HEK293 (cell line): ENCODE results near the gene C2orf72.

ENCODE experiments used
- CTCF ChIA-PET: fragments of 350-600 bp; formaldehyde crosslinking; extraction: SDS; loops from one replicate; lab custom pipeline; 2021; ENCODE audit warnings: antibody characterized with exemption; lab: Yijun Ruan, JAX
- POLR2A ChIA-PET: fragments of 300-600 bp; formaldehyde crosslinking; extraction: SDS; loops from one replicate; lab custom pipeline; 2020; ENCODE audit warnings: antibody characterized with exemption, inconsistent platforms; lab: Yijun Ruan, JAX
- H3K27ac ChIP-seq: fragments of 200-500 bp; sonication (Bioruptor generic); 2 replicates; pipeline ENCODE4 v1.5.1; 2014; ENCODE audit warnings: low read depth, low read length, control low read depth, inconsistent platforms; ENCODE audit errors: extremely low read depth
- H3K36me3 ChIP-seq, 2 experiments: fragments of 200-500 bp in 1 of 2; sonication (Bioruptor generic) in 1 of 2; 1 replicate in 1 of 2; 2 replicates in 1 of 2; pipeline ENCODE4 v1.5.1; 2014 to 2017; ENCODE audit warnings: inconsistent platforms in 2 of 2, low read length in 2 of 2; ENCODE audit not compliant: control insufficient read depth in 2 of 2, insufficient read depth in 1 of 2
- H3K4me1 ChIP-seq: fragments of 200-500 bp; sonication (Bioruptor generic); 2 replicates; pipeline ENCODE4 v1.5.1; 2014; ENCODE audit warnings: mild to moderate bottlenecking, low read length, inconsistent platforms; ENCODE audit not compliant: control insufficient read depth, insufficient read depth
- H3K4me3 ChIP-seq: 2 replicates; pipeline ENCODE4 v1.5.1; 2011; ENCODE audit warnings: low read depth, mild to moderate bottlenecking, control low read depth, low read length, moderate library complexity
- H3K9me3 ChIP-seq: fragments of 200-500 bp; sonication (Bioruptor generic); 2 replicates; pipeline ENCODE4 v1.5.1; 2014; ENCODE audit warnings: low read depth, low read length, inconsistent platforms; ENCODE audit not compliant: control insufficient read depth, insufficient read depth
- EGR2 ChIP-seq: fragments of 450-650 bp; formaldehyde crosslinking; IDR thresholded peaks from 2 replicates; pipeline ENCODE4 v1.5.1; 2016; ENCODE audit warnings: low read depth, missing biosample characterization, missing genetic modification characterization
- KLF9 ChIP-seq: fragments of 450-650 bp; formaldehyde crosslinking; IDR thresholded peaks from 2 replicates; pipeline ENCODE4 v1.5.1; 2016; ENCODE audit warnings: missing biosample characterization, missing genetic modification characterization, low read depth
- SP2 ChIP-seq: fragments of 450-650 bp; formaldehyde crosslinking; IDR thresholded peaks from 2 replicates; pipeline ENCODE4 v1.5.1; 2016; ENCODE audit warnings: missing biosample characterization, missing genetic modification characterization
- TRIM28 ChIP-seq: IDR thresholded peaks from 2 replicates; pipeline ENCODE4 v1.6.1; 2011; ENCODE audit warnings: low read length, control low read depth, borderline replicate concordance
- ZEB2 ChIP-seq: fragments of 450-650 bp; formaldehyde crosslinking; IDR thresholded peaks from 2 replicates; pipeline ENCODE4 v1.5.1; 2016; ENCODE audit warnings: missing biosample characterization, missing genetic modification characterization
- ZFHX2 ChIP-seq: fragments of 450-650 bp; formaldehyde crosslinking; conservative IDR thresholded peaks from 2 replicates; pipeline ENCODE4 v1.5.1; 2016; ENCODE audit warnings: missing biosample characterization, missing genetic modification characterization
- ZNF133 ChIP-seq: fragments of 450-650 bp; formaldehyde crosslinking; IDR thresholded peaks from 2 replicates; pipeline ENCODE4 v1.5.1; 2016; ENCODE audit warnings: missing biosample characterization, missing genetic modification characterization
- ZNF302 ChIP-seq: fragments of 450-650 bp; formaldehyde crosslinking; IDR thresholded peaks from 2 replicates; pipeline ENCODE4 v1.5.1; 2016; ENCODE audit warnings: missing biosample characterization, missing genetic modification characterization, low read depth
- ZNF37A ChIP-seq: fragments of 450-650 bp; IDR thresholded peaks from 2 replicates; pipeline ENCODE4 v1.5.1; 2018; ENCODE audit warnings: missing biosample characterization, missing genetic modification characterization
- ZNF426 ChIP-seq: fragments of 450-650 bp; formaldehyde crosslinking; IDR thresholded peaks from 2 replicates; pipeline ENCODE4 v1.5.1; 2017; ENCODE audit warnings: missing biosample characterization, missing genetic modification characterization, mild to moderate bottlenecking, inconsistent platforms, moderate library complexity
- ZNF585B ChIP-seq: fragments of 450-650 bp; formaldehyde crosslinking; IDR thresholded peaks from 2 replicates; pipeline ENCODE4 v1.5.1; 2016; ENCODE audit warnings: missing biosample characterization, missing genetic modification characterization
- ZNF621 ChIP-seq: fragments of 450-650 bp; formaldehyde crosslinking; IDR thresholded peaks from 2 replicates; pipeline ENCODE4 v1.5.1; 2017; ENCODE audit warnings: missing biosample characterization, missing genetic modification characterization
- ZNF623 ChIP-seq: fragments of 450-650 bp; formaldehyde crosslinking; IDR thresholded peaks from 2 replicates; pipeline ENCODE4 v1.5.1; 2016; ENCODE audit warnings: missing biosample characterization, missing genetic modification characterization
- ZNF654 ChIP-seq: fragments of 450-650 bp; formaldehyde crosslinking; IDR thresholded peaks from 2 replicates; pipeline ENCODE4 v1.5.1; 2016; ENCODE audit warnings: low read depth, missing biosample characterization, missing genetic modification characterization
- ZNF792 ChIP-seq: fragments of 450-650 bp; formaldehyde crosslinking; IDR thresholded peaks from 2 replicates; pipeline ENCODE4 v1.5.1; 2016; ENCODE audit warnings: missing biosample characterization, missing genetic modification characterization
- ZNF830 ChIP-seq: fragments of 450-650 bp; IDR thresholded peaks from 2 replicates; pipeline ENCODE4 v1.5.0; 2018; ENCODE audit warnings: missing biosample characterization, missing genetic modification characterization, low read depth, mild to moderate bottlenecking, moderate library complexity
- TF ChIP-seq, protein P1 (sequence below): sonication (generic); formaldehyde crosslinking; IDR thresholded peaks from 2 replicates; pipeline ENCODE4 v1.8.1; 2022; ENCODE audit warnings: mild to moderate bottlenecking, moderate library complexity, missing genetic modification reagents
- TF ChIP-seq, protein P2 (sequence below): fragments of 450-650 bp; formaldehyde crosslinking; IDR thresholded peaks from 2 replicates; pipeline ENCODE4 v1.5.1; 2017; ENCODE audit warnings: missing biosample characterization, missing genetic modification characterization
- TF ChIP-seq, protein P3 (sequence below): fragments of 450-650 bp; formaldehyde crosslinking; IDR thresholded peaks from 2 replicates; pipeline ENCODE4 v1.5.1; 2016; ENCODE audit warnings: missing biosample characterization, missing genetic modification characterization
- TF ChIP-seq, protein P4 (sequence below): fragments of 450-650 bp; formaldehyde crosslinking; IDR thresholded peaks from 2 replicates; pipeline ENCODE4 v1.5.1; 2016; ENCODE audit warnings: missing biosample characterization, missing genetic modification characterization
- TF ChIP-seq, protein P5 (sequence below): fragments of 450-650 bp; formaldehyde crosslinking; IDR thresholded peaks from 2 replicates; pipeline ENCODE4 v1.5.1; 2016; ENCODE audit warnings: missing biosample characterization, missing genetic modification characterization

The C2orf72 gene

DNA sequence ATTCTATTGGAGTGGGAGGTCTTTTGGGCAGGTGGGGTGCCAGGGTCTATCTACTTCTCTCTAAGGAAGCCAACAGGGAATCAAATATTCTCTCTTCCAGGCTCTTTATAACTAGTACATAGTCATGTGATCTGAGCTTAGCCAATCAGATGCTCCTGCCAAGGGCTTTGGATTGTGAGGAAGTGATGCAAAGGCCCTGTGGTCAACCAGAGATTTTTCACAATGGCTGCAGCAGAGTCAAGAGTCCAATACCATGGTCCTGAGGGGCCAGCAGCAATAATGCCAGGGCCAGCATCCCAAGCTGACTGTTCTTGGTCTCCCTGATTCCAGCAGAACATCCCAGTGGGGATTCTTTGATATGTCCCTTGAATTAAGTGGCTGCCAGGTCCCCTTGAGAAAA lies 8.4 kb upstream of the C2orf72 start:
- CTCF ChIA-PET: interaction anchor here (0.7 kb wide), 2 partner anchors 31 to 160 kb away, joined by 3 read pairs; no protein-coding TSS in a partner anchor
- Histone ChIP-seq H3K4me1 (no peaks in the 10 kb centered on the region), H3K4me3 (no peak overlapping the region), H3K9me3 (no peaks in the 10 kb centered on the region), H3K36me3 (no peaks in the 10 kb centered on the region), H3K27ac (no peak overlapping the region)
- POLR2A ChIA-PET: no interaction called here
- TF ChIP-seq, protein P1, sequence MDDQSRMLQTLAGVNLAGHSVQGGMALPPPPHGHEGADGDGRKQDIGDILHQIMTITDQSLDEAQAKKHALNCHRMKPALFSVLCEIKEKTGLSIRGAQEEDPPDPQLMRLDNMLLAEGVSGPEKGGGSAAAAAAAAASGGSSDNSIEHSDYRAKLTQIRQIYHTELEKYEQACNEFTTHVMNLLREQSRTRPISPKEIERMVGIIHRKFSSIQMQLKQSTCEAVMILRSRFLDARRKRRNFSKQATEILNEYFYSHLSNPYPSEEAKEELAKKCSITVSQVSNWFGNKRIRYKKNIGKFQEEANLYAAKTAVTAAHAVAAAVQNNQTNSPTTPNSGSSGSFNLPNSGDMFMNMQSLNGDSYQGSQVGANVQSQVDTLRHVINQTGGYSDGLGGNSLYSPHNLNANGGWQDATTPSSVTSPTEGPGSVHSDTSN (CRISPR knock-in tag): no peak
- peak; percentile 88 for TF ChIP-seq ZNF623 (tag by site-specific recombination)

DNA sequence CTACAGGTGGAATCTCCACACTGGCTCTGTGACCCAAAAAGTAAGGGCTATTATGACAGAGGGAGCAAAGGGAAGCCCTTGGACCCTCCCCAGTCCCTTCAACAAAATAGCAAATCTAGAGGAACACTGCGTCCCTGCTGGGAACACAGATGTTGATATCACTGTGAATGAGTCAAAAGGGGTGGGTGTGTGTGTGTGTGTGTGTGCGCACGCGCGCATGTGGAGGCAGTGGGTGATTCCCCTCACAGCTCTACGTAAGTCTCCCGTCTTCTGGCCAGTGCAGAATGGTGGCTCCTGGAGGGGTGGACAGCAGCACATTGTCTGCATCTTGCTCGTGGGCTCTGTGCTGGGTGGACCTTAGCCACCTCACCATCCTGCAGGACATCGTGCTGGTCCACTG lies 7.8 kb upstream of the C2orf72 start:
- POLR2A ChIA-PET: no interaction called here
- TF ChIP-seq EGR2 (tag by site-specific recombination) (peak; percentile 44), ZFHX2 (tag by site-specific recombination) (peak; percentile 43; the same call in 1 of the 2 replicates)
- TF ChIP-seq, protein P2, sequence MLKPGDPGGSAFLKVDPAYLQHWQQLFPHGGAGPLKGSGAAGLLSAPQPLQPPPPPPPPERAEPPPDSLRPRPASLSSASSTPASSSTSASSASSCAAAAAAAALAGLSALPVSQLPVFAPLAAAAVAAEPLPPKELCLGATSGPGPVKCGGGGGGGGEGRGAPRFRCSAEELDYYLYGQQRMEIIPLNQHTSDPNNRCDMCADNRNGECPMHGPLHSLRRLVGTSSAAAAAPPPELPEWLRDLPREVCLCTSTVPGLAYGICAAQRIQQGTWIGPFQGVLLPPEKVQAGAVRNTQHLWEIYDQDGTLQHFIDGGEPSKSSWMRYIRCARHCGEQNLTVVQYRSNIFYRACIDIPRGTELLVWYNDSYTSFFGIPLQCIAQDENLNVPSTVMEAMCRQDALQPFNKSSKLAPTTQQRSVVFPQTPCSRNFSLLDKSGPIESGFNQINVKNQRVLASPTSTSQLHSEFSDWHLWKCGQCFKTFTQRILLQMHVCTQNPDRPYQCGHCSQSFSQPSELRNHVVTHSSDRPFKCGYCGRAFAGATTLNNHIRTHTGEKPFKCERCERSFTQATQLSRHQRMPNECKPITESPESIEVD (tag by site-specific recombination): no peak
- TF ChIP-seq, all 188 proteins: peak for 2
- no peak overlapping the region for H3K4me3 ChIP-seq
- no peak overlapping the region for H3K27ac ChIP-seq
- CTCF ChIA-PET: interaction anchor here (1.0 kb wide), 1 partner anchor 23 kb away, joined by 3 read pairs; no protein-coding TSS in a partner anchor
- H3K4me1 ChIP-seq: 0 out of 2 replicates have a peak, but pooled peaks cover 2% of the 10 kb centered on the region
- no peaks in the 10 kb centered on the region for H3K9me3 ChIP-seq
- no peaks in the 10 kb centered on the region for H3K36me3 ChIP-seq

DNA sequence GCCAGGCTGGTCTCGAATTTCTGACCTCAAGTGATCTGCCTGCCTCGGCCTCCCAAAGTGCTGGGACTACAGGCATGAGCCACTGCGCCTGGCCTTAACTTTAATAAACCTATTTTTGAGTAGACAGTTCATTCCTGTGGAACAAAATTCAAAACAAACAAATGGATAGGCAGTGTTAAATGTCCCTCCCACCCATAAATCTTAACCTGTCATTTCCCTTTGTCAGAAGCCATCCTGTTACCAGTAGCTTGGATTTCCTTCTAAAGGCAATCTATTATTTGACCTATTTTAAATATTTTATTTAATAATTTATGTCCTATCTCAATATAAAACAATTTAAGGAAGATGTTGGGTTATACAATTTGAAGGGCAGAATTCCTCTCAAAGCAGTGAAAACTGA lies 6.6 kb upstream of the C2orf72 start:
- TF ChIP-seq, protein P3, sequence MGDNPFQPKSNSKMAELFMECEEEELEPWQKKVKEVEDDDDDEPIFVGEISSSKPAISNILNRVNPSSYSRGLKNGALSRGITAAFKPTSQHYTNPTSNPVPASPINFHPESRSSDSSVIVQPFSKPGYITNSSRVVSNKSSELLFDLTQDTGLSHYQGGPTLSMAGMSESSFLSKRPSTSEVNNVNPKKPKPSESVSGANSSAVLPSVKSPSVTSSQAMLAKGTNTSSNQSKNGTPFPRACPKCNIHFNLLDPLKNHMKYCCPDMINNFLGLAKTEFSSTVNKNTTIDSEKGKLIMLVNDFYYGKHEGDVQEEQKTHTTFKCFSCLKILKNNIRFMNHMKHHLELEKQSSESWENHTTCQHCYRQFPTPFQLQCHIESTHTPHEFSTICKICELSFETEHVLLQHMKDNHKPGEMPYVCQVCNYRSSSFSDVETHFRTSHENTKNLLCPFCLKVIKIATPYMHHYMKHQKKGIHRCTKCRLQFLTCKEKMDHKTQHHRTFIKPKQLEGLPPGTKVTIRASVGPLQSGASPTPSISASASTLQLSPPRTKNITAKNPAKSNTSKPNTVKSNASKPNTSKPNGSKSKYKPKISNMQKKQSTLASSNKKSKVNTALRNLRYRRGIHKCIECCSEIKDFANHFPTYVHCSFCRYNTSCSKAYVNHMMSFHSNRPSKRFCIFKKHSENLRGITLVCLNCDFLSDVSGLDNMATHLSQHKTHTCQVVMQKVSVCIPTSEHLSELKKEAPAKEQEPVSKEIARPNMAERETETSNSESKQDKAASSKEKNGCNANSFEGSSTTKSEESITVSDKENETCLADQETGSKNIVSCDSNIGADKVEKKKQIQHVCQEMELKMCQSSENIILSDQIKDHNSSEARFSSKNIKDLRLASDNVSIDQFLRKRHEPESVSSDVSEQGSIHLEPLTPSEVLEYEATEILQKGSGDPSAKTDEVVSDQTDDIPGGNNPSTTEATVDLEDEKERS: no peak
- no peak for TF ChIP-seq SP2 (tag by site-specific recombination)
- TF ChIP-seq ZNF585B (tag by site-specific recombination): no peak
- TF ChIP-seq ZNF426 (tag by site-specific recombination): no peak
- TF ChIP-seq KLF9 (tag by site-specific recombination): no peak
- no peak for TF ChIP-seq ZNF654 (tag by site-specific recombination)
- no peak for TF ChIP-seq ZNF37A (tag by site-specific recombination)
- TF ChIP-seq ZNF830 (tag by site-specific recombination): no peak
- TF ChIP-seq, protein P4, sequence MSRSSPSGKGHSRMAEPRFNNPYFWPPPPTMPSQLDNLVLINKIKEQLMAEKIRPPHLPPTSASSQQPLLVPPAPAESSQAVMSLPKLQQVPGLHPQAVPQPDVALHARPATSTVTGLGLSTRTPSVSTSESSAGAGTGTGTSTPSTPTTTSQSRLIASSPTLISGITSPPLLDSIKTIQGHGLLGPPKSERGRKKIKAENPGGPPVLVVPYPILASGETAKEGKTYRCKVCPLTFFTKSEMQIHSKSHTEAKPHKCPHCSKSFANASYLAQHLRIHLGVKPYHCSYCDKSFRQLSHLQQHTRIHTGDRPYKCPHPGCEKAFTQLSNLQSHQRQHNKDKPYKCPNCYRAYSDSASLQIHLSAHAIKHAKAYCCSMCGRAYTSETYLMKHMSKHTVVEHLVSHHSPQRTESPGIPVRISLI (tag by site-specific recombination): no peak
- TF ChIP-seq, protein P5, sequence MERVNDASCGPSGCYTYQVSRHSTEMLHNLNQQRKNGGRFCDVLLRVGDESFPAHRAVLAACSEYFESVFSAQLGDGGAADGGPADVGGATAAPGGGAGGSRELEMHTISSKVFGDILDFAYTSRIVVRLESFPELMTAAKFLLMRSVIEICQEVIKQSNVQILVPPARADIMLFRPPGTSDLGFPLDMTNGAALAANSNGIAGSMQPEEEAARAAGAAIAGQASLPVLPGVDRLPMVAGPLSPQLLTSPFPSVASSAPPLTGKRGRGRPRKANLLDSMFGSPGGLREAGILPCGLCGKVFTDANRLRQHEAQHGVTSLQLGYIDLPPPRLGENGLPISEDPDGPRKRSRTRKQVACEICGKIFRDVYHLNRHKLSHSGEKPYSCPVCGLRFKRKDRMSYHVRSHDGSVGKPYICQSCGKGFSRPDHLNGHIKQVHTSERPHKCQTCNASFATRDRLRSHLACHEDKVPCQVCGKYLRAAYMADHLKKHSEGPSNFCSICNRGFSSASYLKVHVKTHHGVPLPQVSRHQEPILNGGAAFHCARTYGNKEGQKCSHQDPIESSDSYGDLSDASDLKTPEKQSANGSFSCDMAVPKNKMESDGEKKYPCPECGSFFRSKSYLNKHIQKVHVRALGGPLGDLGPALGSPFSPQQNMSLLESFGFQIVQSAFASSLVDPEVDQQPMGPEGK (tag by site-specific recombination): no peak
- no peak for TF ChIP-seq ZEB2 (tag by site-specific recombination)
- no peak for TF ChIP-seq ZNF621 (tag by site-specific recombination)
- TF ChIP-seq ZNF302 (tag by site-specific recombination): no peak
- no peak for TF ChIP-seq ZNF133 (tag by site-specific recombination)
- TF ChIP-seq ZNF792 (tag by site-specific recombination): no peak
- TF ChIP-seq TRIM28: no peak
- TF ChIP-seq, all 188 proteins: peak for 0
- Histone ChIP-seq H3K36me3 (no peaks in the 10 kb centered on the region), H3K4me3 (no peak overlapping the region), H3K4me1 (0 out of 2 replicates have a peak, but pooled peaks cover 3% of the 10 kb centered on the region), H3K27ac (no peak overlapping the region), H3K9me3 (no peaks in the 10 kb centered on the region)
- CTCF ChIA-PET: interaction anchor here (0.6 to 1.0 kb wide), 3 partner anchors 22 to 68 kb away, joined by 3 to 4 read pairs (median 3); no protein-coding TSS in a partner anchor
- POLR2A ChIA-PET: interaction anchor here (0.8 kb wide), 1 partner anchor 22 kb away, joined by 3 read pairs; no protein-coding TSS in a partner anchor
